ENCODE results near the gene BLM. TPM values are rescaled to one million over a fixed set of nuclear protein-coding genes. Genes with fewer than 3 reads are reported as not detected.

The BLM gene
- total RNA-seq, 1 experiment from 2014 or later = 31.8 TPM

- H3K27ac Mint-ChIP-seq (ENCODE audit: unreplicated experiment) = no peak overlapping the region
- no peaks in the 10 kb centered on the region for H3K4me1 Mint-ChIP-seq (ENCODE audit: low read depth, unreplicated experiment)
- no peaks in the 10 kb centered on the region for H3K36me3 Mint-ChIP-seq (ENCODE audit: insufficient read depth, unreplicated experiment)
- H3K4me3 Mint-ChIP-seq (ENCODE audit: low read depth, unreplicated experiment) = no peak overlapping the region
- TF ChIP-seq CTCF (IDR thresholded peaks at IDR 0.05; ENCODE audit: unreplicated experiment) = no peak
- intact Hi-C loops (cut with micrococcal nuclease; ENCODE audit: unreplicated experiment) = no loop called here
- DNase-seq = no peak
- no peaks in the 10 kb centered on the region for H3K27me3 Mint-ChIP-seq (ENCODE audit: unreplicated experiment)
- H3K9me3 Mint-ChIP-seq (ENCODE audit: low read depth, unreplicated experiment) = no peaks in the 10 kb centered on the region
- no TSS peak for BruUV-seq (replicated peaks)
- CTCF ChIA-PET = no interaction called here
Observed at GRCh38 chr15:90812958-90813265, 95.8 kb downstream of the BLM start.

- H3K27ac Mint-ChIP-seq (ENCODE audit: unreplicated experiment) = no peak overlapping the region
Observed at GRCh38 chr15:90813796-90814190, 96.6 kb downstream of the BLM start.

GRCh38 chr15:90814191-90814821 is 97.2 kb downstream of the BLM start:
- CTCF ChIA-PET = interaction anchor here (0.6 kb wide), 1 partner anchor 17 kb away, joined by 3 read pairs; no protein-coding TSS in a partner anchor
- Mint-ChIP-seq H3K4me1 (ENCODE audit: low read depth, unreplicated experiment) (no peaks in the 10 kb centered on the region), H3K4me3 (ENCODE audit: low read depth, unreplicated experiment) (no peak overlapping the region), H3K36me3 (ENCODE audit: insufficient read depth, unreplicated experiment) (no peaks in the 10 kb centered on the region), H3K27ac (ENCODE audit: unreplicated experiment) (no peak overlapping the region), H3K9me3 (ENCODE audit: low read depth, unreplicated experiment) (no peaks in the 10 kb centered on the region), H3K27me3 (ENCODE audit: unreplicated experiment) (no peaks in the 10 kb centered on the region)
- intact Hi-C loops (cut with micrococcal nuclease; ENCODE audit: unreplicated experiment) = no loop called here
- DNase-seq = no peak
- TF ChIP-seq CTCF (IDR thresholded peaks at IDR 0.05; ENCODE audit: unreplicated experiment) = no peak
- no TSS peak for BruUV-seq (replicated peaks)

More at GRCh38 chr15:90813796-90814190, 96.6 kb downstream of the BLM start:
- no TSS peak for BruUV-seq (replicated peaks)
- CTCF ChIA-PET = no interaction called here
- TF ChIP-seq CTCF (IDR thresholded peaks at IDR 0.05; ENCODE audit: unreplicated experiment) = no peak
- no peaks in the 10 kb centered on the region for H3K4me1 Mint-ChIP-seq (ENCODE audit: low read depth, unreplicated experiment)
- no peak for DNase-seq
- intact Hi-C loops (cut with micrococcal nuclease; ENCODE audit: unreplicated experiment) = no loop called here
- H3K4me3 Mint-ChIP-seq (ENCODE audit: low read depth, unreplicated experiment) = no peak overlapping the region
- no peaks in the 10 kb centered on the region for H3K36me3 Mint-ChIP-seq (ENCODE audit: insufficient read depth, unreplicated experiment)
- H3K9me3 Mint-ChIP-seq (ENCODE audit: low read depth, unreplicated experiment) = no peaks in the 10 kb centered on the region
- no peaks in the 10 kb centered on the region for H3K27me3 Mint-ChIP-seq (ENCODE audit: unreplicated experiment)

- DNase-seq = no peak
- no TSS peak for BruUV-seq (replicated peaks)
- CTCF ChIA-PET = interaction anchor here (1.0 kb wide), 1 partner anchor 12 kb away, joined by 3 read pairs; no protein-coding TSS in a partner anchor
Observed at GRCh38 chr15:90816401-90817116, 99.4 kb downstream of the BLM start.

More at GRCh38 chr15:90816401-90817116, 99.4 kb downstream of the BLM start:
- no peak for TF ChIP-seq CTCF (IDR thresholded peaks at IDR 0.05; ENCODE audit: unreplicated experiment)
- Mint-ChIP-seq H3K27ac (ENCODE audit: unreplicated experiment) (no peak overlapping the region), H3K27me3 (ENCODE audit: unreplicated experiment) (peaks cover 9% of the 10 kb centered on the region), H3K4me1 (ENCODE audit: low read depth, unreplicated experiment) (no peaks in the 10 kb centered on the region), H3K36me3 (ENCODE audit: insufficient read depth, unreplicated experiment) (no peaks in the 10 kb centered on the region), H3K9me3 (ENCODE audit: low read depth, unreplicated experiment) (no peaks in the 10 kb centered on the region), H3K4me3 (ENCODE audit: low read depth, unreplicated experiment) (no peak overlapping the region)
- intact Hi-C loops (cut with micrococcal nuclease; ENCODE audit: unreplicated experiment) = loop anchor here (5.0 kb wide), 1 partner anchor 71 kb away; no protein-coding TSS in a partner anchor

Measured in Calu3 (cell line).